ENCODE measurements around the gene ADAMTS13.

GRCh38 chr9:133452562-133452961 is 30.4 kb downstream of the ADAMTS13 start:
- TF ChIP-seq CTCF (IDR thresholded peaks at IDR 0.05) (no peak), POLR2A (IDR thresholded peaks at IDR 0.05) (no peak)
